LHCN-M2 (cell line): ENCODE data around the gene SHOX. TPM values are rescaled to one million over a fixed set of nuclear protein-coding genes. Genes with fewer than 3 reads are reported as not detected.

ENCODE experiments used
- DNase-seq: peaks from one replicate; pipeline ENCODE4 v3.0.0-alpha.2; 2012; ENCODE audit warnings: low read depth
- total RNA-seq: library from RNA; depleted of rRNA; stranded (reverse); fragments of >200 nt; gene quantifications from 2 replicates; pipeline ENCODE4 v1.2.3, GENCODE V29; 2014

SHOX gene
- total RNA-seq, 1 experiment from 2014 or later, result not detected

GRCh38 chrX:663841-664240 lies 33.2 kb downstream of the SHOX start:
- DNase-seq, result no peak

- no peak for DNase-seq
Observed at GRCh38 chrX:666762-667720, 36.5 kb downstream of the SHOX start.

GRCh38 chrX:670645-671044 lies 40.1 kb downstream of the SHOX start:
- DNase-seq, result no peak

- no peak for DNase-seq
Observed at GRCh38 chrX:672931-673330, 42.3 kb downstream of the SHOX start.

- DNase-seq, result no peak
Observed at GRCh38 chrX:675279-675954, 44.8 kb downstream of the SHOX start.

- no peak for DNase-seq
Observed at GRCh38 chrX:675955-676295, 45.3 kb downstream of the SHOX start.

- no peak for DNase-seq
Observed at GRCh38 chrX:677376-677775, 46.8 kb downstream of the SHOX start.

GRCh38 chrX:679291-679979 lies 48.8 kb downstream of the SHOX start:
- no peak for DNase-seq

- no peak for DNase-seq
Observed at GRCh38 chrX:680062-680461, 49.5 kb downstream of the SHOX start.

GRCh38 chrX:681989-682388 lies 51.4 kb downstream of the SHOX start:
- no peak for DNase-seq

- no peak for DNase-seq
Observed at GRCh38 chrX:682892-683291, 52.3 kb downstream of the SHOX start.

GRCh38 chrX:683576-683975 lies 53.0 kb downstream of the SHOX start:
- no peak for DNase-seq

- no peak for DNase-seq
Observed at GRCh38 chrX:685120-686032, 54.8 kb downstream of the SHOX start.

GRCh38 chrX:689983-690382 lies 59.4 kb downstream of the SHOX start:
- no peak for DNase-seq

- no peak for DNase-seq
Observed at GRCh38 chrX:694800-695199, 64.2 kb downstream of the SHOX start.

GRCh38 chrX:698206-698605 lies 67.6 kb downstream of the SHOX start:
- DNase-seq, result no peak

GRCh38 chrX:700936-701335 lies 70.3 kb downstream of the SHOX start:
- DNase-seq, result no peak

GRCh38 chrX:701673-702072 lies 71.1 kb downstream of the SHOX start:
- DNase-seq, result no peak

- DNase-seq, result no peak
Observed at GRCh38 chrX:703466-703865, 72.9 kb downstream of the SHOX start.

GRCh38 chrX:703866-704265 lies 73.3 kb downstream of the SHOX start:
- DNase-seq, result no peak
